HEK293 (cell line): Measurements from ENCODE around the gene MSRB1.

ENCODE experiments used
- OSR2 ChIP-seq: fragments of 450-650 bp; formaldehyde crosslinking; IDR thresholded peaks from 2 replicates; pipeline ENCODE4 v1.5.1; 2016; ENCODE audit warnings: missing biosample characterization, missing genetic modification characterization
- SP2 ChIP-seq: fragments of 450-650 bp; formaldehyde crosslinking; IDR thresholded peaks from 2 replicates; pipeline ENCODE4 v1.5.1; 2016; ENCODE audit warnings: missing biosample characterization, missing genetic modification characterization
- ZNF174 ChIP-seq: fragments of 450-650 bp; formaldehyde crosslinking; IDR thresholded peaks from 2 replicates; pipeline ENCODE4 v1.5.0; 2017; ENCODE audit warnings: missing biosample characterization, mild to moderate bottlenecking, missing genetic modification characterization
- ZNF837 ChIP-seq: fragments of 450-650 bp; formaldehyde crosslinking; IDR thresholded peaks from 2 replicates; pipeline ENCODE4 v1.5.1; 2016; ENCODE audit warnings: missing biosample characterization, missing genetic modification characterization
- TF ChIP-seq, protein P1 (sequence below): fragments of 450-650 bp; formaldehyde crosslinking; IDR thresholded peaks from 2 replicates; pipeline ENCODE4 v1.5.1; 2016; ENCODE audit warnings: missing biosample characterization, missing genetic modification characterization

GRCh38 chr16:1932050-1933028 is 10.7 kb downstream of the MSRB1 start:
- TF ChIP-seq, protein P1, sequence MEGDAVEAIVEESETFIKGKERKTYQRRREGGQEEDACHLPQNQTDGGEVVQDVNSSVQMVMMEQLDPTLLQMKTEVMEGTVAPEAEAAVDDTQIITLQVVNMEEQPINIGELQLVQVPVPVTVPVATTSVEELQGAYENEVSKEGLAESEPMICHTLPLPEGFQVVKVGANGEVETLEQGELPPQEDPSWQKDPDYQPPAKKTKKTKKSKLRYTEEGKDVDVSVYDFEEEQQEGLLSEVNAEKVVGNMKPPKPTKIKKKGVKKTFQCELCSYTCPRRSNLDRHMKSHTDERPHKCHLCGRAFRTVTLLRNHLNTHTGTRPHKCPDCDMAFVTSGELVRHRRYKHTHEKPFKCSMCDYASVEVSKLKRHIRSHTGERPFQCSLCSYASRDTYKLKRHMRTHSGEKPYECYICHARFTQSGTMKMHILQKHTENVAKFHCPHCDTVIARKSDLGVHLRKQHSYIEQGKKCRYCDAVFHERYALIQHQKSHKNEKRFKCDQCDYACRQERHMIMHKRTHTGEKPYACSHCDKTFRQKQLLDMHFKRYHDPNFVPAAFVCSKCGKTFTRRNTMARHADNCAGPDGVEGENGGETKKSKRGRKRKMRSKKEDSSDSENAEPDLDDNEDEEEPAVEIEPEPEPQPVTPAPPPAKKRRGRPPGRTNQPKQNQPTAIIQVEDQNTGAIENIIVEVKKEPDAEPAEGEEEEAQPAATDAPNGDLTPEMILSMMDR (tag by site-specific recombination): peak; percentile 61
- TF ChIP-seq SP2 (tag by site-specific recombination): no peak
- no peak for TF ChIP-seq ZNF174 (tag by site-specific recombination)
- no peak for TF ChIP-seq OSR2 (tag by site-specific recombination)
- TF ChIP-seq ZNF837 (tag by site-specific recombination): no peak
